GM18498 (cell line): Measurements from ENCODE around the gene EXT2.

Experiments used
- ATAC-seq: cut with Tn5 transposase; IDR thresholded peaks from one replicate; pipeline ENCODE4 v1.9.1; 2021; ENCODE audit warnings: mild to moderate bottlenecking, moderate library complexity; ENCODE audit not compliant: unreplicated experiment

Gene EXT2

DNA sequence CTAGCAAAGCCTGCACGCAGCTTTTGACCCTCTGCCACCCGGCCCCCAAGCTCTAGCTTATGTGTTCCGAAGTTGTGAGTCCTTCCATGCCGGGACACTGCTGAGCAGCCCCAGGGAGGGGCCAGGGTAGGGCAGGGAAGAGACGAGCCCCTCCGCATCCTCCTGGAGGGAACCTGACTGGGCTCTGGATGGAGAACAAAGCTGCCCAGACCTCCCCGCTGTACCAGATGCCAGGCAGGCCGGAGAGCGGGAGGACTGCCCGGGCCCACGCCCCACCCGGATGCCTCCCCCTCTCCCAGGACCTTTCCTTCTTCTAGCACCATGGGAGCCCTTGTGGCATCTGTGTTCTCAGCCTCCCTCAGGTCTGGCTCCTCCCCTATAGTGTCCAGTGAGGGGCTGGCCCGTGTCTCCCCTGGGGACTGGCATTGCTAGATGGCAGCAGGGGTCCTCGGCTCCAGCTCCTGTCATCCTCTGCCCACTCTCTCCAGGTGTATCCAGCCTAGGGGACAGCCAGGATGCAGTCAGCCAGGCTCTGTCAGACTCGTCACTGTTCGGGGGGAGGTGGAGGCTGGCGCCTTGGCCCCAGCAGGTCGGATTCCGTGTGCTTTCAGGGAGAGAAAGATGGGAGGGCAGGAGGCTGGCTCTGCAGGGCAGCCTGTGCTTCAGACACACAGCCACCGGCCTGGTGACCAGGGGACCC, 168.4 kb downstream of the EXT2 start:
- ATAC-seq = no peak

DNA sequence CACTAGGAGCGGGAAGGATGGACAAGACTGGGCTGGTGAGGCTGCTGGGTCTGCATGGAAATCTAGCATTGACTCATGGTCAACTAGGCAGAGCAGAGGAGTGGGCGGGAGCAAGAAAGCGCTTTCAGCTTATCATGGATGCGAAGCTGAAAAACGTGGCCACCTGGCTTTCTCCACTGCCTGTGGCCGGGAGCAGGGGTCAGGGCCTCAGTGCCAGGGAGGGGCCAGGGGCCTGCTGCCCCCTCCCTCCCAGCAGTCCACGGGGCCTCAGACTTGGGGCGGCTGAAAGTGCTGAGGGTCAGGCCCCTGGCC, 168.9 kb downstream of the EXT2 start:
- no peak for ATAC-seq

DNA sequence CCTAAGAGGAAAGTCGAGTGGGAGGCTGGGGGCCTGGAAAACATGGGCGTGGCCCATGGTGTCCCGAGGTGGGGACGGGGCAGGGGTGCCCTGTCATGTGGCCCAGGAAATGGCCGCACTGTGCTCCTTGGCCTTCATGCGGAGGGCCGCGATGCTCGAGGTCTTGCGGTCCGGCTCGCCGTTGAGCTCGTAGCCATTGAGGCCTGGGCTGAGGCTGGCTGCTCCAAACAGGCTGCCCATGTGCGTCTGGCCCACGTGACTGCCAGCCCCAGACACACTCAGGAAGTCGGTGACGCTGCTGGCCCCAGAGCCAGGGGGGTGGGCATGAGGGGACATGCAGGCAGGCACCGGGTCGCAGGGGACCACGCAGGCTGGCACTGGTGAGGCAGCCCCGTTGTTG, 169.3 kb downstream of the EXT2 start:
- ATAC-seq = no peak

DNA sequence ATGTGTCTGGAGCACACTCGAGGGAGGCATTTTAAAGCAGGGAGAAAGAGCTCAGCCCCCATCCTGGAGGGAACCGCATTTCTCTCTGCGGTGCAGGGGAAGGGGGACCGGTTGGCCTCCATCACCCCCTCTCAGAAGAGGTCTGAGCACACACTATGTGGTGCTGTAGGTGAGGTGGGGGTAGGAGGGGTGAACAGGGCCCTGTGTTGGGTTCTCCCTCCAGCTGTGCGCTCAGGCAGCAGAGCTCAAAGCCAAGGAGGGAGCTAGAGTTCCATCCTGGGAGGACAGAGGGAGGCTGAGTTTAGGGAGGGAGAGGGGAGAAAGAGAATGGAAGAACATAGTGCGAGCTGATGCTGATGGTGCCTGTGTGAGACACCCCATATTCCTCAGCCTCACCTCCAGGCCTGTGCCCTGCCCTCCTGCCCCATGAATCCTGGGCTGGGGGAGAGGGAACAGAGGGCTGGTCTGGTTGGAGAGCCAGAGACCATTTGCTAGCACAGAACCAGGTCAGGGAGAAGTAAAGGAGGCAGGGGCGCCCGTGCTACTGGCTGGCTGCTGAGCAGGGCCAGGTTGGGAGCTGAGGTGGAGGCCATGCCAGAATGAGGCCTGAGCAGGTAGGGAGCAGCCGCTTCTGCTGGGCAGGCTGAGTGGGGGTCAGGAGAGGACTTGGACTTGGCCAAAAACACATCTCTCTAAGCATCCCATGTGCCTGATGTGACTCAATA, 170.7 kb downstream of the EXT2 start:
- ATAC-seq = no peak

DNA sequence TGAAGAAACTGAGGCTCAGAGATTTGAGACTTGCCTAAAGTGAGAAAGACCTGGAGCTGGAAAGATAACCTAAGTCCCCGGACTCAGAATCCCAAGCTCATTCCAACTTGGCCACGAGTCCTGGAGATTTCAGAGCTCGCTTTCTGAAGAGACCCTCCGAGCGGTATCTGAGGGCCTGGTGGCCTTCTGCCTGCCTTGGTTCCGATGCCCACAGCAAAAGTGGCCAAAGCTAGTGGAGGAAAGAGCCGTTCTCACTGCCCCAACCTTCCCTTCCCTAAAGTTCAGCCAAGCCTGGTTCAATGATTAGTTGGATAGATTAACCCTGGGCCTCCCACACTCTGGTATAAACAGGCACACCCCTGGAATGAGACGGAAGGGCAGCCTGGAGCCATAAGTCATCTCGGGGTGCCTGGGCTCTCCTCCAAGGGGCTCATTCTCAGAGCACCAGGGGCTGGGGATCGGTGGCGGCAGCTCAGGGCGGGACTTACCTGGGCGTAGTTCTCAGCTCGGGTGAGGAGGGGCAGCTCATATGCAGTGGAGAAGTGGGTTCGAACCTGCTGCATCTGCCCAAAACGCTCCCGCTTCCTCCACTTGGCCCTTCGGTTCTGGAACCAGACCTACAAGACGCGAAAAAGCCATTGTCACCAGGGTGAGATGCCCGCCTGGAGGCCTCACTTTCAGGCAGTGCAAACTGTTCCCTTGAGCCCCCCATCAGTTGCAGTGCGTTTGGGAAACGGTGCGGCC, 171.7 kb downstream of the EXT2 start:
- no peak for ATAC-seq

DNA sequence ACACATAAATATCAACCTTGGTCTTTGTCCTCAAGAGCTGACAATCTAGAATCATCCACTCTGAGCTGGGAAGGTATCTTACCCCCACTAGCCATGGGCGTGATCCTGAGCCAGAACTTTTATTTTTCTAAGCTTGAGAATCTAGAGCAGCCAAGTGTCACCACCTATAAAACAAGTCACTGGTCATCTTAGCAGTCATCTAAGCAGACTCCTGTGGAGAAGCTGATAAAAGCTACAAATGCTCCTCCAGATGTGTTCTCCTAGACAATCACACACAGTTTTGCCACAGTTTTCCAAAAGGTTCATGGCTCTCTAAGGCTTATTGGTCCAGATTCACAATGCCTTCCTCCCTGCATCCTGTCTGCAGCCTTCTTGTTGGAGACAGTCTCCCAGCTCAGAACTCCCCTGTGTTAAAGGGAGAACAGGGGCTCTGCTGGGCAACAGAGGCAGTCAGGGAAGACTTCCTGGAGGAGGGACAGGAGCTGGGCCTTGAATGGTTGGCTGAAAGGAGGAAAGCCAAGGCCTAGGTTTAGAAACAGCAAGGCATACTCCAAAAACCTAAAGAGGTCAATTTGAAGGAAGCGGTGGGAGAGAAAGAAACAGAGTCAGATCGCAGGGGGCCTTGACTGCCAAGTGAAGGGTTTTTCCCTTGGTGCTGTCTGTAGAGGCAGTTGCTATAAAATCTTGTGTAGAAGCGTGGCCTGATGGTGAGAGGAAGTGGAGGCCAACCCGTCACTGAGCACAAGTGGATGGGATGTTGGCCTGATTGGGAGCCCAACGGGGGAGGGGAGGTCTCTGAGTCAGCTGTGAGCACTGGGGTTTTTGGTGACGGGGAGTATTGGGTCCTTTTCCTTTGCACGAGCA, 172.5 kb downstream of the EXT2 start:
- ATAC-seq = no peak

DNA sequence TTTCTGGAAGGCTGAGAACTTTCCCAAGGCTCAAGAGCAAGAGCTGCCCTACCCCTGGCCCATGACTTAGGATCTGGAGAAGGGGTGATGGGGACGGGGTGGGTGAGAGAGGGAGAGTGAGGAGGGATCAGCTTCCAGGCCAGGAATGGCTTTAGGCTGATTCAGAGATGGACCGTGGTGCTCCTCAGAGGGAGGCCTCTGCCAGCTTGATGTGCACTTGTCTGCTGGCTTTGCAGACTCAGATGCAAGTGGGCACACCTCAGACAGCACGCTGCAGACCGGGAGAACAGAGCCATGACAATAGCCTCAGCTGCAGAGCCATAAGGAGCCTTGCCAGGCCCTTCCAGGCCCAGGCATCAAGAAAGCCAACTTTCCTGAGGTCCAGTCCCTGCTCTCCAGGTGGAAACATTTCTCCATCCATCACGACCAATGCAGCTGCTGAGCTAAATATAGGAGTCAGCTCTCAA, 173.2 kb downstream of the EXT2 start:
- no peak for ATAC-seq

DNA sequence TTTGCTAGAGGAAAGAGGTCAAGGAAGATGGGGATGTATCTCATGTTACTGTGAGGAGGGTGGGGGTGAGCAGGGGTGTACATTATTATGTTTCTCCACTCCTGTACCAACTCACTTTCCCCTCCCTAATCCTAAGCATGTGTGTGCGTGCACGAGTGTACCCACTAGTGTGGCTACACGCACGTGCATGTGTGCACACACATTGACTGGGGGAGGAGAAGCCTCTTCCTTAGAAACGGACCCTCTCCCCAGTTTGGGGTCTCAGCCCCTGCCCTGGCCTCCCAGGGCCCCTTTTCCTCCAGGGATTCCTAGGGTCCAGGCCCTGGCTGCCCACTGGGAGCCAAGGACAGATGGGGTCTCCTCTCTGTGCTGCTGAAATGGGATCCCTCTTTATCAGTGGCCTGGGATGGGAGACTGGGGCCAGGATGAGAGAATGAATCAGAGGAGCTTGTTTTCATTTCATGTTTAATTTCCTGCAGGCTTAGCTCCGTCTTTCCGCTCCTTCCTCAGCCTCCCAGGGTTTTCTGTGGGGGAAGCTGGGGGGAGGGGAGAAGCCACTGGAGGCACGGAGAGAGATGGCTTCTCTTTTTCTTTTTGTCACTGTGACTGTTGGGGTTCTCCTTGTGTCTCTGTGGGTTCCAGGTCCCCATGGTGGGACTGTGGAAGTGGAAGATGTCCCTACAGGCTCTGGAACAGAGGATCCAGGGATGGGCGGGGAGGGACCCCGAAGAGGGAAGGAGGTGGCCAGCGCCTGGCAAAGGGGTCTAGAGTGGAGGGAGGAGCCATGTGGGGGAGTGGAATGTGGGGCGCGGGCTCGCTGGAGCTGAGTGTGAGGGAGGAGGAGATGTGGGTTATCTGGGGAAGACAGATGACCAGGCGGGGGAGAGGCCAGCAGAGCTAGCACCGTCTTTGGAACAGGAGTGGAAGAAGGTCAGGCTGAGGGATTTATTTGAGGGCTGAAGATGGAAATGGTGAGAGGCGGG, 174.2 kb downstream of the EXT2 start:
- ATAC-seq = no peak

DNA sequence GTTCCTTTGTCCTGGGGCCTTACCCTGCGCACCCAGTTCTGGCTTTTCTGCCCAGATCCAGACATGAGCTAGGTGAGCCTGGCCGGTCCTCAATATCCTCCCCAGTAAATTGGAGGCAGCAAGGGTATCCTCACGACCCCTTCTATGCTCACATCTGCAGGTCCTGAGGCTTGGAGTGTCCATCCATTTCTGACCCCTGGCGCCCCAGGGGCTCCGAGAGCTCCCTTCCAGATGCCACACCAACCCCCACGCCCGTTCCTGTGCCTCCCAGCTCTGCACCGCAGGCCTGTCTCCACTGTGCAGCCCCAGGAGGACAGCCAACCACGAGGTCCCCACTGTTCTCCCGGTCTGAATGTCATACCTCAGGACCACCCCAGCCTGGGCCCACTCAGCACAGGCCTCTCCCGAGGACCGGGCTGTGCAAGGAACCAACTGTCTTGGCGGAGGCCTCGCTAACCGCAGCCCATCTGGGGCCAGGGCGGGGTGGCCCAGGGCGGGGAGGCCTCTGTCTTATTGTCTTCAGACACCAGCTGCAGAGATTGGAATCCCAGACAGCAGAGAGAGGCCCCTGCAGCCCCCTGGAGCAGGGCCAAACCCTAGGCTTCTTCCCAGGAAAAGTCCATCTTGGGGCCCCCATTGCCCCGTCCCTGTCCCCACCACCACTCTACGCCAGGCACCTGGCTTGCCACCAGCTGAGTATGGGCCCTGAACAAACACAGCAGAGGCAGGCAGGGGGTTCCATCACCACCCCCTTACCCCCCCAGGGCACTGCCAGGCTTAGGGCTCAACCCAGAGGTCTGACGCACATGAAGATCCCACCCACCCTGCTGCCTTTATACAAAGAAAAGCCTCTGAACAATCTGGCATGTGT, 175.2 kb downstream of the EXT2 start:
- no peak for ATAC-seq

DNA sequence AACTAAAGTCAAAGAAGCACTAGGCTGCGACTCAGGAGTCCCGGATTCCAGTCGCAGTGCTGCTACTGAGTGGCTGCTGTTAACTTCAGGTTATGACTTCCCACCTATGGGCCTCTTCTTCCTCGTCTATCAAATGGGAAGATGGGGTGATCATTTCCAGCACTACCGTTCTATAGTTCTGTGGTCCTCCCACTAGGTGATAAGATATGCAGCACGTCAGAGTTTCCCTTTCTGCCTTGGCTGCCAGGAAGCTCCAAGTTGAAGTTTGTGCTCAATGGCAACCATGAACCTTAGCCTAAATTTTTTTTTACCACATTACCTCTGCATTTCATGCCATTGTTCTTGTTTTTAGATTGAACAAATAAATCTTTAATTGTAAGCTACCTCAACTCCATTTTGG, 175.8 kb downstream of the EXT2 start:
- ATAC-seq = no peak

DNA sequence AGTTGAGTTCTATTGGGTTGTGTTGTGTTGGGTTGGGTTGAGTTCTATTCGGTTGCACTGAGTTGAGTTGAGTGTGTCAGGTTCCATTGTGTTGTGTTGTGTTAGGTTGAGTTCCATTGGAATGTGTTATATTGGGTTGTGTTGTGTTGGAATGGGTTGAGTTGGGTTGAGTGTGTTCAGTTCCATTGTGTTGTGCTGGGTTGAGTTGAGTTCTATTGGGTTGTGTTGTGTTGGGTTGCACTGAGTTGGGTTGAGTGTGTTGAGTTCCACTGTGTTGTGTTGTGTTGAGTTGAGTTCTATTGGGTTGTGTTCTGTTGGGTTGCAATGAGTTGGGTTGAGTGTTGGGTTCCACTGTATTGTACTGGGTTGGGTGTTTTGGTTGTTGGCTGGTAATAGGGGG, 178.9 kb downstream of the EXT2 start:
- no peak for ATAC-seq

DNA sequence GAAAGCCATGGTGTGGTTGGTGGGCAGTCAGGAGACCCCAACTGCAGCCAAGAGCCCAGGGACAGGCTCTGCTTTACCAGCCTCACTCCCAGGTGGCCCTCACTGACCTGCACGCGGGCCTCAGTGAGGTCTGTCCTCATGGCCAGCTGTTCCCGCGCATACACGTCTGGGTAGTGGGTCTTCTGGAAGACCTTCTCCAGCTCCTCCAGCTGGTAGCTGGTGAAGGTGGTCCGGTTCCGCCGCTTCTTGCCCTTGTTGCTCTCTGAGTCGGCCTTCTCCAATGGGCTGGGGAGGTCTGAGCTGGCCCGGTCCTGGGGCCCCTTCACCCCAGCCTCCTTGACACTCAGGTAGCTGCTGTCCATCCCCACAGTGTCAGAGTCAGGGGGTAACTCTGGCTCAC, 179.8 kb downstream of the EXT2 start:
- no peak for ATAC-seq

DNA sequence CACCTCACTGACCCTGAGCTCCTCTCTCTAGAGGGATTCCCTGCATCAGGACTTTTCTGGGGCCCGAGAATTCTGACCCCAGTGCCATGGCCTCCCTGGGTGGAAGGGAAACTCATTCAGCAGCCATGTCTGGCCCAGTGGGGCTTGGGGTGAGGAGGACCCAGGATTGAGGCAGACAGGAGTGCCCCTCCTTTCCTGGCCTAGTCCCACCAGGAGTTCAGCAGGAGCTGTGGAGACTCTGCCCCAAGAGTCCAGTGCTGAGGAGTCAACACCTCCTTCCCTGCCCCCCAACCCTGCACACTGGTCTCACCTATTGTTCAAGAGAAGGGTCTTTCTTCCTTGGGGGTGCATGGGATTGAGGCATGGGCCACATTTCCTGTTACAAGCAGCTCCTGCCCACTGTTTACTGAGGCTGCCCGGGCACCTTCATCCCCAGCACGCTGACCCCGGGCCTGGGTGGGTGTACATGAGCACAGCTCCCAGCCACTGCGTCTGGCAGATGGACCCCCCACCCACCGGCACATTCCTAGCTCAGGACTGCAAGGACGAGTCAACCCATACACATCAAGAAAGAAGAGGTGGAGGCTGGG, 180.6 kb downstream of the EXT2 start:
- no peak for ATAC-seq

DNA sequence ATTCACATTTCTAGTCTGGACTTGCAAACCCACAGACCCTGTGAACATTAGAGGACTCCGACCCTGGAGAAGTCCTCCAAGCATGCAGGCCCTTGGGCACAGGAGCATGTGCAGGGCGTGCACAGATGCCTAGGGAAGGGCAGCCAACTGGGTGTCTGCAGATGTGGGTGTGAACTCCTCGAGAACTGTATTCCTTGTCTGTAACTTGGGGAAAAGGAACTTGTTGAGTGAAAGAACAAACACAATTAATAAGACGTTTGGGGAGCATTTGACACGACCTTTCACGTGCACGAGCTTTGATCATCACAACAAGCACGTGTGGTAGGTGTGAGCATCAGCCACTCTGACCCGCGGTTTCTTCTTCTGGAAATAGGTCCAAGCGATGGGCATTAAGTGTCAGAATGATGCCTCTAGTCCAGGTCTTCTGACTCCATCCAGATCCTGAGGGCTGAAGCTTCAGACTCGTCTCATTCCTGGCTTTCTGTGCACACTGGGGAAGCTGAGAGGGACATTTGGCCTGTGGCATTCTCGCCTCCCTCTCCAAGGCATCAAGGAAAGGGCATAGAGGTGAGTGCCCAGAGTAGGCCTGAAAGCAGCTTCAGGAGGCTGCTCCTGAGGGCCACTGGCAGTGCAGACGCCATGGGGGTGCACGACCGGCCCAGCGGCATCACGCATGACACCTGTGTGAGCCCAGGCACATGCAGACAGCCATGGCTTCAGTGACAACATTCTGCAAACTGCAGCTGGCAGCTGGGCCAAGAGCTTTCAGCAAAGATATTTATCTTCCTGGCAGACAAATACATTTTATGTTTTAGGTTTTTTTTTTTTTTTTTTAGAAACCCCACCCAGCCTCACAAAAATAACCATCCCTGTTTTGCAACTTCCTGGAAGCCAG, 182.0 kb downstream of the EXT2 start:
- no peak for ATAC-seq

DNA sequence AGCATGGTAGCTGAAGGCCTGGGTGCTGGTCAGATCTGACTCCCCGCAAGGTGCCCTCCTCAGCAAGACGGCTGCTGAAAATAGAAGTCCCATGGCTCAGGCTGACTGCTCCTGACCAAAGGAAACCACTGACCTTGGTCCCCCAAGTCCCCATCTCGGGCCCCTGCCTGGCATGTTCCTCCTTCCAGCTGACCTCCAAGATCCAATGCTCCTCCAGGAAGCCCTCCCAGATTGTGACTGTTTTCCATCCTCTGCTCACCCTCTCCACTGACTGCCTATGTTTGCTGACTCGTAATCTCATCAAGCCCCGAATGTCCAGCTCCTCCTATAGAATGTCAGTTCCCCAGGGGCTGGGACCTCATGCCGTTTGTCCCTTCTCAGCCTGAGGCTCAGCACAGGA, 184.0 kb downstream of the EXT2 start:
- ATAC-seq = no peak

DNA sequence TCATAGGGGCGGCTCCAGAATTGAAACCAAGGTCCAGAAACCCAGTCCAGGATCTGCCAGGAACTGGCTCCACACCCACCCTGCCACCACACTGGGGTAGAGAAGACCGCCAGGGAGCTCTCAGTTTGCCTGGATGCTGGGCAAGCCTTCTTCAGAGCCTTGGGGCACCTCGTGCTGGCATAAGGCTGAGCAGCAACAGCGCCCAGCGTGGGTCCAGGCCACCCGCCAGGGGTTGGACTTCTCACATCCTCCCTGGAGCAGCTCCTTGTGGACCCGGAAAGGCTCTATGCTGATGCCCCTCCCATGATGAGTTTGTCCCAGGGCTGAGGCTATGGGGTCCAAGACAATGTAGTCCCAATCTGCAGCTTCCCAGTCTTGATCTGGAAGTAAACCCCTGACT, 184.8 kb downstream of the EXT2 start:
- ATAC-seq = no peak

DNA sequence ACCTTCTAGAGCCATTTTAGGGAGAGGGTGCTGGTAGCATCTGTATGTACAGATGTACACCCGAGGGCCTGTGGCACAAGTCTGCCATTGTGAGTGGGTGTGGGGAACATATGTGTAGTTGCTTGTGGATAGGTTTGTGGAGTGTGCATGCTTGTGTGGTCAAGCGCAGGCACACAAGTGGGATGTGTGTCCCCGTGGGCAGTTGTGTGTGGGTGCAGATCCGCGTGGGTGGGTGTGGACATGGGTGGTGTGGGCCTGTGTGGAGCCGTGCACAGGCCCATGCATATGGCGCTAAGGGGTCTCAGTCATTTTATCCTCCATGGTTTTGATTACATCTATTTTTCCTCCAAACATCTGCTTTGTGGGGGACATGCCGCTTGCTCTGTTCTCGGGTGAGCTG, 185.7 kb downstream of the EXT2 start:
- no peak for ATAC-seq

DNA sequence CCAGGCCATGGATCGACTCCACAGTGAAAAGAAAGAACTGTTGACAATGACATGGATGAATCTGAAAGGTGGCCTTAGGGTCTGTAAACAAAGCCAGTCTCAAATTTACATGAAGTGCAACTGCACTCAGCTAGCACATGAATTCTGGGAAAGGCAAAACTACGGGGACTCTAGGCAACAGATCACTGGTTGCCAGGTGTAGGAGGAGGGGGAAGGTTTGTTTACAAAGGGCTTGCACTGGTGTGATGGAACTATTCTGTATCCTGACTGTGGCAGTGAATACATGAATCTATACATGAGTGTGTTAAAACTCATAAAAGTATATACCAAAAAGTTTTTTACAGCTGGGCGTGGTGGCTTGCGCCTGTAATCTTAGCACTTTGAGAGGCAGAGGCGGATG, 187.1 kb downstream of the EXT2 start:
- ATAC-seq = no peak
